Activated CD4-positive, alpha-beta T cell treated with anti-CD3 and anti-CD28 coated beads, Interleukin-2, amount 10 ng/mL, durations not matched to agents 7 days and 5 days (primary cell): ENCODE results near the gene RSPH9. TPM values are rescaled to one million over a fixed set of nuclear protein-coding genes. Genes with fewer than 3 reads are reported as not detected.

ENCODE experiments used
- CTCF ChIA-PET: fragments of 350-600 bp; sonication (Branson Sonifier 250); formaldehyde crosslinking; loops from one replicate; lab custom pipeline; 2021; ENCODE audit warnings: antibody characterized with exemption; lab: Charles Lee
- POLR2A ChIA-PET: fragments of 350-600 bp; sonication (Branson Sonifier 250); formaldehyde crosslinking; loops from one replicate; lab custom pipeline; 2021; ENCODE audit warnings: antibody characterized with exemption; lab: Charles Lee
- DNase-seq: peaks from one replicate; pipeline ENCODE4 v3.0.0-alpha.2; 2020
- H3K27ac Mint-ChIP-seq: one replicate; pipeline ENCODE4 v1.8.0; 2021; ENCODE audit warnings: mild to moderate bottlenecking, moderate library complexity, mixed read lengths
- H3K27me3 Mint-ChIP-seq: one replicate; pipeline ENCODE4 v1.8.0; 2021; ENCODE audit warnings: mixed read lengths
- H3K36me3 Mint-ChIP-seq: one replicate; pipeline ENCODE4 v1.8.0; 2021; ENCODE audit warnings: low read depth, mixed read lengths
- H3K4me1 Mint-ChIP-seq: one replicate; pipeline ENCODE4 v1.8.0; 2021; ENCODE audit warnings: mixed read lengths
- H3K4me3 Mint-ChIP-seq: one replicate; pipeline ENCODE4 v1.8.0; 2021; ENCODE audit warnings: mild to moderate bottlenecking, moderate library complexity, mixed read lengths
- H3K9me3 Mint-ChIP-seq: one replicate; pipeline ENCODE4 v1.8.0; 2021; ENCODE audit warnings: mixed read lengths
- total RNA-seq, 2 experiments: library from RNA; stranded (reverse); gene quantifications; one replicate each; pipeline ENCODE4 v1.2.3, GENCODE V29; 2021

RSPH9 gene
- total RNA-seq, 2 experiments from 2014 or later, result not detected

DNA sequence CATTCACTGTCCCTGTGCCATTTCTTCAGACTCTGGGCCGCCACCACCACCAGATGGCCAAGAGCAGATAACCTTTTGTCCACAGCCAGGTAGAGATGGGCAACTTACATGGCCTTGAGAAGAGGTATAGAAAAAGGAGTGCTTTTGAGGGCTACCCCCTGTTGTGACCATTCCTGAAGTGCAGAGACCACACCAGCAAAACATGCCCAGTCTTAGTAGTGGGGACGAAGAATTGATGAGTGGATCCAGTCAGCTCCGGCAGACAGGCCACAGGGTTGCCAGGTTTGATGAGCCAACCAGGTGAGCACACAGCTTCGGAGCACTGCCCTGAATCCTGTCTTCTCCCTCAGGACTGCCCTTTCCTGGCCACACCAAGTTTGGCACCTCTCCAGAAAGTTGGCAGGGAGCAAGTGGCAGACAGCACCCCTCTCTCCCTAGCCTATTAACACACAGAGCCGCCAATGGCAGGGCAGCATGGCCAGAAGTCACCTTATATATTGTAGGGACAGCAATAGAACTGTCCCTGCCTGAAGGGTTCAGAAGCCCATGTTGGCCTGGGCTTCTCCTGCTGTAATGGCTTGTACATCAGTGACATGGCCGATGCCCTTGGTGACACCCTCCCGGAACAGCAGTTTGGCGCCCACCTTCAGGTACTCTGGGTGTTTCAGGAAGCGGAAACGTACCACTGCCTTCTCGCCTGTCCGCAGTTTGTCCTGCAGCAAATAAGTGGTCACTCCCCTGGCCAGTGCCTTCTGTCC is 23.6 kb upstream of the RSPH9 start:
- peaks cover 4% of the 10 kb centered on the region for H3K4me1 Mint-ChIP-seq
- CTCF ChIA-PET, result no interaction called here
- no peak overlapping the region for H3K4me3 Mint-ChIP-seq
- peaks cover 58% of the 10 kb centered on the region for H3K36me3 Mint-ChIP-seq
- no peak for DNase-seq
- POLR2A ChIA-PET, result no interaction called here
- no peaks in the 10 kb centered on the region for H3K9me3 Mint-ChIP-seq
- no peak overlapping the region for H3K27ac Mint-ChIP-seq
- H3K27me3 Mint-ChIP-seq, result no peaks in the 10 kb centered on the region

DNA sequence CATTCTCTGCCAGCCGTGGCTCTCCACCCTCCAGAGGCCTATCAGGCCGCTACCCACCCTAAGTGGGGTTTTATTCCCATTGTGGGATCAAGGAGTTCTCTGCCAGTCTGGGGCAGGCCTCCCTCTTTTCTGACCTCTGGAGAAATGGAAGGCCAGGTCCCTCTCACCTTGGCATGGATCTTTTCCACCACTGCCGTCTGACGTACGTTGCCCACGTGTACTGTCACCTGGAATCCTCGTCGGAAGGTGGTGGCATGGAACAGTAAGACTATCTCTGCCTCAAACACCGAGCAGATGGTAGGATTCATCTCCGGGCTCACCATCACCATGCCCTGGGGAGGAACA is 23.0 kb upstream of the RSPH9 start:
- no peak for DNase-seq
- H3K9me3 Mint-ChIP-seq, result no peaks in the 10 kb centered on the region
- ChIA-PET POLR2A (no interaction called here), CTCF (no interaction called here)
- H3K27ac Mint-ChIP-seq, result peak overlapping the region; percentile 50
- H3K36me3 Mint-ChIP-seq, result peaks cover 58% of the 10 kb centered on the region
- H3K4me3 Mint-ChIP-seq, result no peak overlapping the region
- H3K27me3 Mint-ChIP-seq, result no peaks in the 10 kb centered on the region
- H3K4me1 Mint-ChIP-seq, result peaks cover 9% of the 10 kb centered on the region

DNA sequence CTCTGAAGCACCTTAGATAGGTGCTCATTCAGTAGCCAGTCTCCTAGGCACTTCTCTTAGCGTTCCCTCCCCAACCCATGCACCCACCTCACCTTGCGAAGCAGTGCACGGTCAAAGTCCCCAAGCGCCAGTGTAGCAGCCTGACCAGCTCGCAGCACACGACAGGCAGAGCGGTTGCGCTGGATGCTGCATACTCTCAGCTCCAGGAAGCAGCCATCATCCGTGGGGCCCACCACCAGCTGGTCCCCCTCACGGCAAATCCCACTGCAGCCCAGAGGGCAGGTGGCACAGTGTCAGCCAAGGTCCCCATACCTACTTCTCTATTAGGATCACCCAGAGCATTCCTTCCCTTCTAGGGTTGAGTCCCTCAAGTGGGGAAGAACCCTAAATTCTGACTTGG is 22.3 kb upstream of the RSPH9 start:
- Mint-ChIP-seq H3K27ac (peak overlapping the region; percentile 50), H3K27me3 (no peaks in the 10 kb centered on the region), H3K4me1 (peaks cover 17% of the 10 kb centered on the region), H3K9me3 (no peaks in the 10 kb centered on the region), H3K36me3 (peaks cover 59% of the 10 kb centered on the region), H3K4me3 (no peak overlapping the region)
- no peak for DNase-seq
- ChIA-PET POLR2A (no interaction called here), CTCF (no interaction called here)

DNA sequence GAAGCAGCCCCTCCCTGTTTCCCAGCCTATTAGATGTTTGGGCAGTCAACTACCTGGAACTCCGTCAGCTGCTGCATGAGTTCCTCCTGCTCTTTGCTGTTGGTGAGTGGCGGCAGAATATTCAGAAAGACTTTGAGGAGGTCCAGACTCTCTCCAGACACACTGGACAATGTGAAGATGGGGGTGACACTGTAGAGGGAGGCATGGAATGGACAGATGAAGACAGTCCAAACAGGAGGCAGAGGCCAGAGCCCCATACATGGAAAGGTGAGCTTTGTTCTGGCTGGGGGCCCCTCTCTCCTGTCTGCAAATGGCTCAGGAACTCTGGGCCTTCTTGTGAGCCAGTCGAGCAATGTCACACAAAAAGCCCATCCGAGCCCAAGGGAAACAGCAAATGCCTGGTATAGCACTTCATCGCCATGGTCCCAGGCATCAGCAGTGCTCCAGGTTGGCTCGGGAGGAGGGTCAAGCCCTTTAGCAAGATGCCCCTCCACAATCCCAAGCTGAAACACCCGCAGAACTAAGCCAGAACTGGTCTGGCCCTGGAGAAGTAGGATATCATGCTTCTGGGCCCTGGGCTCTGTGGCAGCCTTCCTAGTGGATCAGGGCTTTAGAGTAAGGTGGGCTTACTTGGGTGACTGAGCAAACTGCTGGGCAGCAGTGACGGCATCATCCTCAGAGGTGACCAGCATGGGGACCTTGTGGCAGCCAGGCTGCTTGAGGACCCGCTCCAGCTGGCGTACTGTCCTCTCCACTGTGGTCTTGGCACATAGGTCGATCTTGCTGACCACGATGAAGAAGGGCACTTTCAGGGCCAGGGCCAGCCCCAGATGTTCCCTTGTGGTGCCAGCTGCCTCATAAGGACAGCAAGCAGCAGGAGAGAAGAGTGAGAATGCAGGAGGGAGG is 20.7 kb upstream of the RSPH9 start:
- Mint-ChIP-seq H3K36me3 (peaks cover 61% of the 10 kb centered on the region), H3K27me3 (no peaks in the 10 kb centered on the region), H3K4me3 (no peak overlapping the region), H3K27ac (no peak overlapping the region), H3K9me3 (no peaks in the 10 kb centered on the region), H3K4me1 (peaks cover 27% of the 10 kb centered on the region)
- ChIA-PET CTCF (interaction anchor here (1.3 kb wide), 1 partner anchor 10 kb away, joined by 4 read pairs; no protein-coding TSS in a partner anchor), POLR2A (no interaction called here)
- DNase-seq, result no peak

DNA sequence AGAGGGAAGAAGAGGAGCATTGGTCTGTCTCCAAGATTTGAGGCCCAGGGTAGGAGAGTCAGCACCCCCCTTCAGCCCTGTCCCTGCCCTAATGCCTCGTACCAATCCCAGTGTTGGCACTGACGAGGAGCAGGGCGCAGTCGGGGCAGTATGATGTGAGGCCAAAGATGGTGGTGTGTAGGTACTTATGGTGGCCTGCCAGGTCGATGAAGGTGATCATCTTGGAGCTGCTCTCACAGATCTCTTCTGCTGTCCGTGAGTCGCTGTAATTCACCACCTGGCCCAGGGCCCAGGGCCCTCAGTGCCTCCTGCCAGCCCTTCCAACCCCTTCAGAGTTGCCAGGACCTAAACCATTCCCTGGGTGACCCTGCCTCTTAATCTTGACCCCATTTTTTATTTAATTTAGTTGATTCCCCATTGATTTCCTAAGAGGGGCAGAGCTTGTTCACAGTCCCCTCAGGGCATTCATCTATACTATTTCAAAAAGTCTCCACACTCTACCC is 20.0 kb upstream of the RSPH9 start:
- Mint-ChIP-seq H3K4me3 (no peak overlapping the region), H3K36me3 (peaks cover 61% of the 10 kb centered on the region), H3K27ac (no peak overlapping the region), H3K9me3 (no peaks in the 10 kb centered on the region), H3K27me3 (no peaks in the 10 kb centered on the region), H3K4me1 (peaks cover 28% of the 10 kb centered on the region)
- DNase-seq, result no peak
- ChIA-PET CTCF (interaction anchor here (1.3 kb wide), 1 partner anchor 11 kb away, joined by 4 read pairs; no protein-coding TSS in a partner anchor), POLR2A (no interaction called here)

DNA sequence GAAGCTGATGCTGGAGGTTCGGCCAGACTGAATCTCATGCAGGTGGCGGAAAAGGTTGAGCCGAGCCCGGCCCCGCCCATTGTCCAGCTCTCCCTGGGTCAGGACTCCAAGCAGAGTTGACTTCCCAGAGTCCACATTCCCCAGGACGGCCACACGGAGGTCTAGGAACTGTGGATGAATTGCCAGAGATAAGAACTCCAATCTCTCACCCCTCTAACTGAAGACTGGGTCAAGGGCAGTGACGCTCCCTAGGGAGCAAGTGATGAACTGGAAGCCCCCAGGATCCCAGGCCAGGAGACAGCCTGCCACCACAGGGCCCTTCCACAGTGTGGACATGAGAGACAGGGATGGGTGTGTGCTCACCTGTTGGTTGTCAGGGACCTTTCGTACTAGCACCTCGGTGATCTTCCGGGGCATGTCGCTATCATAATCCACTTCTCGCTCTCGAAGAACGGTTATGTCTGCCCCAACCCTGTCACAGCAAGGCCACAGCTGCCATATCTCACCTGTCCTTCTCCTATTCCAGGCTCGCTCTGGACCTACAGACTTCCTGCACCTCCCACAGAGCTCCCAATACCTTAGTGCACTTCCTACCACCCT is 19.3 kb upstream of the RSPH9 start:
- ChIA-PET POLR2A (no interaction called here), CTCF (interaction anchor here (1.3 kb wide), 1 partner anchor 11 kb away, joined by 4 read pairs; no protein-coding TSS in a partner anchor)
- Mint-ChIP-seq H3K4me1 (peaks cover 34% of the 10 kb centered on the region), H3K36me3 (peaks cover 63% of the 10 kb centered on the region), H3K27me3 (no peaks in the 10 kb centered on the region), H3K4me3 (no peak overlapping the region), H3K9me3 (no peaks in the 10 kb centered on the region), H3K27ac (peak overlapping the region; percentile 14)
- DNase-seq, result no peak

DNA sequence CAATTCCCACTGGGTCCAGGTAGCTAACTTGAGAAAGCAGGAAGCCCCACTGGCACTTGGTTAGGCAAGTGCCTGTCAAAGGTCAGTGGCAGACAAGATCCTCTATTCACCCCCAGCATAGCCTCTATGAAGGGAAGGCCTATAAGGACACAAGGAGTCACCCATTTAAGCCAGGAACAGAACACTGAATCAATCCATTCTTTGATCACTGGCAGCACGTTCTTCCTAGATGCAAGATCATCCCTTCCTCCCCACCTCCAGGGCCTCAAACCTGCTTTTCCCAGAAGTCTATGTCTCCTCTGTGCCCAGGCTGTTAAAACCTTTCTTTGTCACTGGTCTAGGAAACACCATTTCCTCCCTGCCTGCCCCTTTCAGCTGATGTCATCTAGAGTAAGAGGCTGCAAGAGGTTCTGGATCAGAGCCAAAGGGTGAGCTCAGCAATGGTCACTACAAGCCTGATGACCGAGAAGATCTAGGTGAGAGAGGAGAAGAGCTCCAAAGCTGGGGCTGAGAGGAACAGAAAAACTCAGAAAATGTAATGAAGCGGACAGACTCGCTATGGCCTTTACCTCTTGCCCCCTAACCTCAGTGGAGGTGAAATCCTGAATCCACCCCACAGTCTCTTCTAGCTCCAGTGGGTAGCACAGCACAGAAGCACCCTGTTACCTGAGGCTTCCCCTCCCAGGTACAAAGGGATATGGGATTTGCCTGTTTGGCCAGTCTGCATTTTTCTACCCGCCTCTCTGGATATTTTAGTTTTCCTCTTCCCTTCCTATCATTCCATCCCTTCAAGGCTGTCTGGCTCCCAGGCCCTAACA is 17.6 kb upstream of the RSPH9 start:
- ChIA-PET CTCF (interaction anchor here (0.6 kb wide), 1 partner anchor 660 kb away, joined by 3 read pairs; no protein-coding TSS in a partner anchor), POLR2A (interaction anchor here (0.5 to 0.6 kb wide), 2 partner anchors 56 to 568 kb away, joined by 3 read pairs; partner anchors contain the start of genes KLC4 and MRPL2)
- no peak for DNase-seq
- no peaks in the 10 kb centered on the region for H3K27me3 Mint-ChIP-seq
- H3K36me3 Mint-ChIP-seq, result peaks cover 52% of the 10 kb centered on the region
- peak overlapping the region; percentile 99 for H3K4me3 Mint-ChIP-seq
- H3K9me3 Mint-ChIP-seq, result no peaks in the 10 kb centered on the region
- H3K4me1 Mint-ChIP-seq, result peaks cover 36% of the 10 kb centered on the region
- H3K27ac Mint-ChIP-seq, result peak overlapping the region; percentile 81

DNA sequence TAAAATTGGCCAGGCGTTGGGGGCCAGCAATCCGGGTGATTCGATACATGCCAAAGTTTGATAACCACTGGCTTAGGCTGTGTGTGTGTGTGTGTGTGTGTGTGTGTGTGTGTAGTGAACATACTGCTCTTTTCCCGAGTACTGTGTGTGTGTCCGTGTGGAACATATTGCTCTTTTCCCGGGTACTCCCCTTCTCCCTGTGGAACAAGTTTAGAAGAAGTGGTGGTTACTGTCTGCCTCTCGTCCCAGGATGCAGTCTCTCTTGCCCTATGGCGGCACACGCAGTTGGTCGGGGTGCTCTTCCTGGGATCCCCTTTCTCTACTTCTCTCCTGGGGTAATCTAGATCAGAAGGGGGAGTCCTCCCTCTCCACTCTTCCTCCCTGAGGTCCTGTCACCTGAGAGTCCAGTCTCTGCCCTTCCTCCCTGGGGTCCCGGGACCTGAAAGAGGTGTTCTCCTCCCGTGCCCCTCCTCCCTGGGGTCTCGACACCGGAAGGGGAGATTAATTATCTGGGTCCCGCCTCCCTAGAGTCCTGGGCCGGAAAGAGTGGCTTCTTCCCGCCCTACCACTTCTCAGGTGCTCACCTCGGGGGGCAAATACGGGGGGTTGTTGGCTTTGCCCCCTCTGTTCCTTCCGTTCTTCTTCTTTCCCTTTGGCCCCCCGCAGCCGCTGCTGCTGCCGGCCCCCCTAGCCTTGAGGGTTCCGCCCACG is 16.3 kb upstream of the RSPH9 start:
- H3K4me1 Mint-ChIP-seq, result peaks cover 36% of the 10 kb centered on the region
- H3K27ac Mint-ChIP-seq, result peak overlapping the region; percentile 100
- H3K27me3 Mint-ChIP-seq, result no peaks in the 10 kb centered on the region
- H3K9me3 Mint-ChIP-seq, result no peaks in the 10 kb centered on the region
- ChIA-PET POLR2A (interaction anchor here (0.6 to 1.3 kb wide), 5 partner anchors 8 to 597 kb away, joined by 3 to 6 read pairs (median 3); partner anchors contain the start of genes POLH and XPO5), CTCF (interaction anchor here (0.9 to 1.4 kb wide), 4 partner anchors 12 to 446 kb away, joined by 3 to 7 read pairs (median 3); no protein-coding TSS in a partner anchor)
- peaks cover 40% of the 10 kb centered on the region for H3K36me3 Mint-ChIP-seq
- peak overlapping the region; percentile 99 for H3K4me3 Mint-ChIP-seq
- peak; percentile 69 for DNase-seq

DNA sequence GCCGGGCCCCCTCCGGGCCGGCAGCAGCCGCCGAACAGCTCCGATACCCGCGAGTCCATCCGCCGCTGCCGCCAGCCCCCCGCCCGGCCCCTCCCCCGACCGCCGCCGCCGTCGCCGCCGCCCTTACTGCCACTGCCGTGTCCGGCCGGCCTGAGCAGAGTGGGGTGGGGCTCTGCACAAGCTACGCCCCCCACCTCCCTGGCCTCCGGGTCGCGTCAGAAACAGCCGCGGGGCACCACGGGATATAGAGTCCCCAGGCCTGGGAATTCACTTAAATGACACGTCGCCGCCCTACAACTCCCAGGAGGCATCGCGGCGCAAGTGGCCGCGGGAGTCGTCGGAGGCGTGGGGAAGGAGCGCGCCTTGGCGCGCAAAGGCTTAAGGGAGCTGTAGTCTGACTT is 15.7 kb upstream of the RSPH9 start, which contains the start of gene GTPBP2:
Gene GTPBP2, minus strand, starts transcription at position 161 of the 401 bp plus-strand sequence. Its CDS starts 102 bp downstream, at position 59.
- ChIA-PET CTCF (interaction anchor here (0.6 to 1.4 kb wide), 10 partner anchors 10 to 446 kb away, joined by 3 to 7 read pairs (median 3); partner anchors contain the start of gene RSPH9), POLR2A (interaction anchor here (0.6 to 1.5 kb wide), 5 partner anchors 9 to 598 kb away, joined by 3 to 6 read pairs (median 4); partner anchors contain the start of genes POLH and XPO5)
- H3K27ac Mint-ChIP-seq, result peak within 1 kb of the TSS; percentile 100
- H3K36me3 Mint-ChIP-seq, result peaks cover 40% of the 10 kb centered on the region
- peak; percentile 98 for DNase-seq
- no peaks in the 10 kb centered on the region for H3K9me3 Mint-ChIP-seq
- no peaks in the 10 kb centered on the region for H3K27me3 Mint-ChIP-seq
- H3K4me1 Mint-ChIP-seq, result peaks cover 40% of the 10 kb centered on the region
- peak within 1 kb of the TSS; percentile 99 for H3K4me3 Mint-ChIP-seq

DNA sequence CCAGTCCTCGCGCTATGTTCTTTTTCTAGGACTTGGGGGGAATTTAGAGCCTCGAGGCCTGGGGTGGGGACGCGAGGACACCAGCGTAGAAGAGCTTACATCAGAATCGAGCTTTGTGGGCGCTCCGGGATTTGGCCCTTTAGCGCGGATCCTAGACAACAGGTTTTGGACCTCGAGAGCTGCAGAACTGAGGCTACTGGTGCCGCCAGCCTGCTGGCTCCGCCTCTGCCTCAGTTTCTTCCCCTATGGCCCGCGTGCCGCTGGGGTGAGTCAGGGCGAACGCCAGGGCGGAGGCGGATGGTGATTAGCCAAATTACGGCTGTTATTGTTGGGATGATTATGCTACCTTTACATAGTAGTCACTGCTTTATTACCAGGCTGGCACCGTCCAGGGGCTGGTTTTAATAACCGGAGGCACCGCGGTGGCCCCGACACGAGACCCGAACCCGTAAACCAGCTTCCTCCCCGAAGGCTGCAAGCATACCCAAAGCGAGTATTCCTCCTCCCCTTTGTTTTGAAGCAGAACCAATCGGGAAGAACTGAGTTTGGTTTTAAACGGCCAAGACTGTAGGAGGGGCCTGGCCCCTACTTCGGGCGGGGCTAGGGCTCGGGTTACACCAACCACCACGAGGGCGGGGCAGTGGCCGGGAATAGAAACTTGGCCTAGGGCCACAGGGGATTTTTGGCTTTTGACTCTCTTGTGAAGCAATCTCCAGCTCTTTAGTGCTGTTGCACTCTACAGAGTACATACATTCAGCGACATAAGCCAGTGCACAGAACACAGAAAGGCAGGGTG is 15.1 kb upstream of the RSPH9 start:
- no peaks in the 10 kb centered on the region for H3K9me3 Mint-ChIP-seq
- CTCF ChIA-PET, result interaction anchor here (0.6 to 1.4 kb wide), 12 partner anchors 10 to 445 kb away, joined by 3 to 7 read pairs (median 3); partner anchors contain the start of gene RSPH9
- POLR2A ChIA-PET, result interaction anchor here (0.5 to 1.5 kb wide), 5 partner anchors 10 to 159 kb away, joined by 3 to 6 read pairs (median 4); partner anchors contain the start of genes POLH and XPO5
- peak; percentile 94 for DNase-seq
- peak overlapping the region; percentile 99 for H3K4me3 Mint-ChIP-seq
- H3K4me1 Mint-ChIP-seq, result peaks cover 42% of the 10 kb centered on the region
- H3K27ac Mint-ChIP-seq, result peak overlapping the region; percentile 100
- peaks cover 35% of the 10 kb centered on the region for H3K36me3 Mint-ChIP-seq
- no peaks in the 10 kb centered on the region for H3K27me3 Mint-ChIP-seq
